Stimulated activated CD4-positive, alpha-beta T cell treated with anti-CD3 and anti-CD28 coated beads, Interleukin-15, amount 100 ng/mL, for 1 hour (primary cell): Measurements from ENCODE around the gene SMAD6.
A peak's percentile ranks its signal among the peaks of the same experiment; 100 is the strongest.

Source experiments
- DNase-seq, 2 donors: peaks; one replicate each; pipeline ENCODE4 v3.0.0-alpha.2; 2020; ENCODE audit warnings: low read depth in 1 of 2, low spot score in 1 of 2

Gene SMAD6

DNA sequence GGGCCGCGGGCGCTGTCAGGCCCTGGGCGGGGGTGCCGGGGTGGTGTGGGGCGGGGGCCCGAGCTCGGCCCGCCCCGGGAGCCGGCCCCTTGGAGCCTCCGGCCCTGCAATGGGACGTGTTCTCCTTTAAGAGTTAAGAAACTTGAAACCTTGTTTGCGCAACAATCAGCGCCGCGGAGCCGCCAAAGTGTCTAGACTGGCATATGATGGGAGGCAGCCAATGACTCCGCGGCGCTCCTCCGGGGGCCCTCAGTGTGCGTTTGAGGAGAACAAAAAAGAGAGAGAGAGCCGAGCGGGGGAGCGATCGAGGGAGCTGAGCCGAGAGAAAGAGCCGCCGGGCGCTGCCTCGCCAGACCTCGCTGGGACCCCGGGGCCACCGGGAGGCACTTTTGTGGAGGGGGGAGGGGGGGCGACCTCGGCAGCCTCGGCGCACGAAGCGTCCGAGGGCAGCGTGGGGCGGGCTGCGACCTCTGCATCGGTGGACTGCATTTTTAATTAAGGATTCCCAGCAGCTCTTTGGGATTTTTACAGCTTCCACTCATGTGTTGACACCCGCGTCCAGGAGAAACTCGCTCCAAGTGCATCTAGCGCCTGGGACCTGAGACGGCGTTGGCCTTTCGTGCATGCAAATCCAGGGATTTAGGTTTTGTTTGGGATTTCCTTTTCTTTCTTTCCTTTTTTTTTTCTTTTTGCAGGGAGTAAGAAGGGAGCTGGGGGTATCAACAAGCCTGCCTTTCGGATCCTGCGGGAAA is at the start of gene SMAD6:
Gene SMAD6 (plus strand): TSS at position 202 of the 752 bp plus-strand sequence. CDS start 1,023 bp downstream, outside the sequence.
- DNase-seq: peak; percentile 22 to 55

- no peak for DNase-seq
These were observed 49.2 kb upstream of the SMAD6 start for GRCh38 chr15:66652806-66653205.

DNA sequence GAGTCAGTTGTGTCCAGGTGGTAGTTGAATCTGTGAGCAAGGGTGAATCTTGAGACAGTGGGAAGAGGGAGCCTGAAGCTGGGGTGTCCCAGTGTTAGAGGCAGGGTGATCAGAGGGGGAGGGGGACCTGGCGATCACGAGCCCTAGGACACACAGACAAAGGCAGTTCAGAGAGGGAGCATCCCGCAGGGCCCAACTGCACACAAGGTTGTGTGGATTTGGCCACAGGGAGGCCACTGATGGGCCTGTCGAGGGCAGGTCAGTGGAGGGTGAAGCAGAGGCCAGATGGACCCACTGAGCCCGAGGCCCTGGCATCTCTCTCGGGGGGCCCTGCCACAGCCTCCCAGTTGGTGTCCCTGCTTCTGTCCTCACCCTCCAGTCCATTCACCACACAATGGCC is 48.6 kb upstream of the SMAD6 start:
- DNase-seq: no peak

GRCh38 chr15:66653852-66654251 is 48.2 kb upstream of the SMAD6 start:
- no peak for DNase-seq

- DNase-seq: no peak
These were observed 47.7 kb upstream of the SMAD6 start for GRCh38 chr15:66654361-66654738.

DNA sequence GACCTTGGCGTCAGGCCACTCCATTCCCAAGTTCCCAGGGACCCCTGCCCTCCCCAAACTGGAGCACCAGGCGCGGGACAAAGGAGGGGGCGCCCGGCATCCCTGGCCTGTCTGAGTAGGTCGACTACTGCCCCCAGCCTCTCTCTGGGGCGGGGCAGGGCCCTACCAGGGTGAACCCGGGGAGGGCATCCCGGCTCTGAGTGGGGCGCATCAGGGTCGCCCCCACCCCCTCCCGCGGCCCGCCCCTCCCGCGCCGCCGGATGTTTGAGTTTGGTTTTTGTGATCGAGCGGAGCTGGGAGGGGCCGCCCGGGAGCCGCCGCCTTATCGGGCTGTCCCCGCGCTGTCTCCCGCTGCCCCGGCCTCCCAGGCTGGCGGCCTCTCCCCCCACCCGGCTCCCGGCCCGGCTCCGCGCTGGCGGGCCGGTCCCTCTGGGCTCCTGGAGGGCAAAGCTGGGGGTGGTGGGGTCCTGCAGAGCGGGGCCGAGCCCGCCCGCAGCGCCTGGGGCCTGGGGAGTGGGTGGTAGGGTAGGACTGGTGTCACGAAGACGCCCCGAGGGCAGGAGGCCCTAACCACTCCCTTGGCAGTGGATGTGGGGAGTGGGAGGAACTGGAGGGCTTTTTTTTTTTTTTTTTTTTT is 47.2 kb upstream of the SMAD6 start:
- DNase-seq: peak in 1 of 2 donors; percentile 14

GRCh38 chr15:66655511-66655910 is 46.5 kb upstream of the SMAD6 start:
- DNase-seq: no peak

DNA sequence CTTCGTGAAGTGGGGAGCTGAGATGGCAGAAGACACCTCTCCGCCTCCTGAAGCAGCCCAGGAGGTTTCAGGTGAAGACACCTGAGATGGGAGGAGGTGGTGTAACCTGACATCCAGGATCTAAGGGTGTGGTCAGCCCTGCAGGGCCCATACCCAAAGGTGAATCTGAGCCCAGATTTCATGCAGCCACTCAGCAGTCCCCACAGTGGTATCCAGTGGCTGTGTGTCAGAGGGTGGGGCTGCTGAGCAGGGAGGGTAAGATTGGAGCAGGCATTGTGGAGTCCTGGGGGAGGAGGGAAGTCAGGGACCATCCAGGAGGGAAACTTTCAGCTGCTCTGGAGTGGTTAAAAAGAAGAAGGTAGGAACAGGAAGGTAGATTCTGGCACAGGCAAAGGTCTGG is 46.0 kb upstream of the SMAD6 start:
- no peak for DNase-seq

DNA sequence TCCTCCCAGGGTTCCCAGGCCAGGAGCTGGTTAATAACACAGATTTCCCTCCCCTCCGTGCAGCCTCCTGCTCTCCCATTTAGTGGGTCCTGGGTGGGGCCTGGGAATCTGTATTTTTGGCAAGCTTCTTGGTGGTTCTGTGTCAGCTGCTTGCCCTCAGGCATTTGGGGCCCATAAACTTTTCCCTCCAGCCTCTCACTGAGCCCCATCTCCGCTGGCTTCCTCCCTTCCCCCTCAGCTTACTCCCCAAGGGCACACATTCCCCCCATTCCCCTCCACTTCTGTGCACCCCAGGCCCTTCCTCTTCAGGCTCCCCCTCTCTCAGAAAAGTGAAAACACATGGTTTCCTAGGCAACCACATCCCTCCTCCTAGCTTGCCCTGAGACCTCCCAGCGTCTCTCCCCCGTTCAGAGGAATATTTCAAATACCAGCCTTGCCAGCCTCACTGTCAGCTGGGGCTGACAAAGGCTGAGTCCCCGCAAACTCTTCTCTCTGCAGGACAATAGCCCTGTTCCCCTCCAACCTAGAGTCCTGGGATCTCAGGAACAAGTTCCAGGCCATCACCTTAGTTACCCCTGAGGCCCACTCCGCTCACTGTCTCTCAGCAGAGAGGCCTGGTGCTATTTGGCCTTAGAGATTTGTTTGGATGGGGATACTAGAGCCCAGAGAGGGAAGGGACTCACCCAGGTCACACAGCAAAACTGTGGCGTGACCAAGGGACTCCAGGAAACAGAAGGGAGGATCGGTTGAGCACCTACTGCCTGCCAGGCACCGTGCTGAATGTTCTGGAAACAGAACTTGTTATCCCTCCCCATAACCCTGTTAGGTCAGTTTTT is 44.6 kb upstream of the SMAD6 start:
- no peak for DNase-seq

DNA sequence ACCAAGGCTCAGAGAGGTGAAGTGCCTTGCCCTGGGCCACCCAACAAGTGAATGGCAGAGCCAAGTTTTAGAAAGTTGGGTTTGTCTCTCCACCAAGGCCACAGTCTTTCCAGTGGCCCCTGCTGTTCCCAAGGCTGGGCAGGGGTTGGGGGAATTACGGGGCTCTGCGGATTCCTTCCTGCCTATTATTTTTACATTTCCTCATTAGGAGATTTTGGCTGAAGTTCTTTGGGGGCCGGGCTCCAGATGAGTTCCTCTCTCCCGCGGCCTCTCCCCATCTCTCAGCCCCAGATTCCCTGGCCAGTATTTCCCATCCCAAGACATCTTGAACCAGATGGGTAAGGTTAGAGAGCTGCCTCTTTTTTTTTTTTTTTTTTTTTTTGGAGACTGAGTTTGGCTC is 44.0 kb upstream of the SMAD6 start:
- DNase-seq: no peak

- DNase-seq: no peak
These were observed 43.2 kb upstream of the SMAD6 start for GRCh38 chr15:66658855-66659254.

DNA sequence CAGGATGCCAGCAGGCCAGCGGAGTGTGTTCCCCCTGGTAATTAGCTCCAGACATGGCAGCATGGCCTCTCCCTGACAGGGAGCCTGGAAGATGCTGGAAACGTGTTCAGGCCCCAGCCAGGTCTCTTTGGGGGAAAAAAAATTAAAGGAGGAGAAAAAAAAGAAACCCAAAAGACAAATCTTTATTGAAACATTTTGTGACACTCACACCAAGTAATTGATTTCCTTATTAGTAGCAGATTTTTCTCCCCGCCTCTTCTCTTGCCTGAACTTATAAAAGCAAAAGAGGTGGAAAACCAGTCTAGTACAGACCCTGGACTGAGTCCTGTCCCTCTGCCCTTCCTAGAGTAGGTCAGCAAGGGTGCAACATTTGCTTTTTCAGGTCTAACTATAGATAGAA is 42.7 kb upstream of the SMAD6 start:
- DNase-seq: no peak

- no peak for DNase-seq
These were observed 40.5 kb upstream of the SMAD6 start for GRCh38 chr15:66661432-66662096.

- DNase-seq: no peak
These were observed 39.5 kb upstream of the SMAD6 start for GRCh38 chr15:66662522-66662921.

DNA sequence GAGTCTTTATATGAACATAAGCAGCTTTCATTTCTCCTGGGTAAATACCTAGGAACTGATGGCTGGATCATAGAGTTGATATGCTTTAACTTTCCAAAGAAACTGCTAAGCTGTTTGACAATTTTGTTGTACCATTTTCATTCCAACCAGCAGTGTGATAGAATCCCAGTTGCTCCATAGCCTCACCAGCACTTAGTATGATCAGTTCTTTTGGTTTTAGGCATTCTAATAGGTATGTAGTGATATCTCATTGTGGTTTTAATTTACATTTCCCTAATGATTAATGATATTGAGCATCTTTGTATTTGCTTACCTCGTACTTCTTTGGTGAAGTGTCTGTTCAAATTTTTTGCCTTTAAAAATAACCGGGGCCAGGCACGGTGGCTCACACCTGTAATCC is 38.4 kb upstream of the SMAD6 start:
- DNase-seq: no peak

DNA sequence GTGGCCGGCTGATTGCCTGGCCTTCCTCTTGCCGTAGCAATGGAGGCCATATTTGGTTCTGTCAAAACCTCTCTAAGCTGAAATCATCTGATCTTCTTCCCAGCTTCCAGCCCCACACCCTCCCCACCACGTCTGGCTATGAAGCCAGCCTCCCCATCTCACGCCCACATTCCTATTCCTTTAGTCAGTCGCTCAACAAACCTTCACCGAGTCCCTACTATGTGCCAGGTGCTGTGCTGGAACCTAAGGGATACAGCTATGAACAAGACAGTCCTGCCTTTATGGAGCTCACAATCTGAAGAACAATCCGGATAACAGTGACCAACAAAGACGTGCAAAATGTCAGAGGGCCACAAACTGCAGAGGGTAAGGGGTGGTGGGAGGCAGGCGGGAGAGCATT is 31.9 kb upstream of the SMAD6 start:
- no peak for DNase-seq

GRCh38 chr15:66670762-66671580 is 31.1 kb upstream of the SMAD6 start:
- no peak for DNase-seq

DNA sequence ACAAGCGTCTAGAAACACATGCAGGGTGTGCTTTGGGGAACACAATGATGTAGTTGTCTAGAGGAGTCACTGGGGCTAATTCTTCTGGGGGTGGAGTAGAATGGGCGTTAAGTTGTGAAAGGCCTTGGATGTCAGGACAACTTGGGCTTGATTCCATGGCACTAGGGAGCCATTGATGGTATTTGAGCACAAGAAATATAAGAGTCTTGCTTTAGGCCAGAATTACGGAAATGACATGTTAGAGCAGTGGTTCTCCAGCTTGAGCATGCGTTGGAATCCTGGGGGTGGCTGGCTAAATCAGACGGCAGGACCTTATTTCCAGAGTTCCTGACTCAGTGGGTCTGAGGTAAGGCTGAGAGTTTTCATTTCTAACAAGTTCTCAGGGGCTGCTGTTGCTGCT is 29.2 kb upstream of the SMAD6 start:
- DNase-seq: no peak

DNA sequence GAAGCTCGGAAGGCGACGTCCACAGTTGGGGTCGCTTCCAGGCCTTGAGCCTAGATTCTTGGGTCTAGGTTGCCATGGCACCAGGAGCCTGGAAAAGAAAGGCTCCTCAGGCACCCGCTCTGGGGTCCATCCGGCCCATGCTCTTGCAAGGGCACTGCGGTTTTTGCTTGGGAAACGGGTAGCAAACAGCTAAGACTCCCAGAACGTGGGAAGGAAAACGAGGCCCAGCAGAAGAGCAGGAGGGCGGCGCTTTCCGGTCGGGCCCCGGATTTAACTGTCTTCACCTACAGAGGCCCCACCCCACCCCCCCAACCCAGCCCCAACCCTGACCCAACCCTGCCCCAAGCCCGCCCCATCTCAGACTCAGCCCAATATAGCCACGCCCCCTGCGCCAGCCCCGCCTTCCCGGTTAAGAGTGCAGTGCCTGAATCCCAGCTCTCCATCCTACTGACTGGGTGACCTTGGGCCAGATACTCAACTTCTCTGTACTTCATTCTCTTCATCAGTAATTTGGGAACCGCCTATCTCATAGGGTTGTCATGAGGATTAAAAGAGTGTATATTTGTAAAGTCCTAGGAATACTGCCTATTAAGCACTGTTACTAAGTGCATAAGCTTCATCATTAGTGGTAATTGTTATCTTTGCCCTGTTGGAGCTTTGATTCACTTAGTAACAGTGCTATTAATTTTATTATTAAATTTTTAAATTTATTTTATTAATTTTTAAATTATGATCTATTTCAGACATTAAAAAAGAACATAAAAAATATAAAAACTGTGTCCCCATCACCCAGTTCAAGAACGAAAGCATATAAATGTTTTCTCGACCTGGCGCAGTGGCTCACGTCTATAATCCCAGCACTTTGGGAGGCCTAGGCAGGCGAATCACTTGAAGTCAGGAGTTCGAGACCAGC is 28.4 kb upstream of the SMAD6 start:
- peak in 1 of 2 donors; percentile 20 for DNase-seq

DNA sequence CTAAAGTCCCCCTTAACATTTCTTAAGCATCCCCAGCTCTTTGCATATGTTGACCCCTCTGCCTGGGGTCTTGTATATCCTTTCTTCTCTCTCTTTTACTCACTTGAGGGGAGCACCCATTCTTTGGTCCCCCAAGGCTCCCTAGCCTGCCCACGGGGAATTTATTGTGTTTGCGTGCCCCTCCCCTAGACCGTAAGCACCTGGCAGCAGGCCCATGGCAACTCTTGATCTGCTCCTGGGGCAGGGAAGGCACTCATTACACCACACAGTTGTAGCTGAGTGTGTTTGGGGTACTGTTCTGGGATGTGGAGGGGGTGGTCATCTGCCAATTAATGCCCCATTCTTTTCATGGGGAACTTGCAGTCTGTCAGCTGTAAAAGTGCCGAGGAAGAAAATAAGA is 27.3 kb upstream of the SMAD6 start:
- DNase-seq: no peak
